ENCODE data around the gene RMRP.
"Not testable (repeated sequence)": the region's sequence is repeated elsewhere in the genome, so short reads cannot be mapped to it uniquely, and the experiment has no call there.

RMRP gene

DNA sequence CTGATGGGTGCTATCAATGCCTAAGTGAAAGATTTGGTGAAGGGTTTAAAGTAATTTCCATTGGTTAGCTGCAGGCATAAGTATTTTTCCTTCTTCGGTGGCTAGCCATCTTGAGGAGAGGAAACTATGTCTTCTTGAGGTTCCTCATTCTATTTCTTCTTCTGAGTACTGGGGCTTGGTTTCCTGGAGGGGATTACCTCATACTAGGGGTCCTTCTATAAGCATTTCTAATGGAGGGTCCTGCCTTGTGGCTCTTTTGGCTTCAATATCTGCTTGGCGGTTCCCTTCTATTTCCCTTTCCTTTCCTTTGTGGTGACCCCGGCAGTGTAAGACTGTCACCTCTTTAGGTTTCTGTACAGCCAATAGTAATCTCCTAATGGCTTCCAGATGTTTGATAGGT lies 16.3 kb downstream of the RMRP start:
- not testable (repeated sequence) for DNase-seq (ENCODE audit: low spot score)

DNA sequence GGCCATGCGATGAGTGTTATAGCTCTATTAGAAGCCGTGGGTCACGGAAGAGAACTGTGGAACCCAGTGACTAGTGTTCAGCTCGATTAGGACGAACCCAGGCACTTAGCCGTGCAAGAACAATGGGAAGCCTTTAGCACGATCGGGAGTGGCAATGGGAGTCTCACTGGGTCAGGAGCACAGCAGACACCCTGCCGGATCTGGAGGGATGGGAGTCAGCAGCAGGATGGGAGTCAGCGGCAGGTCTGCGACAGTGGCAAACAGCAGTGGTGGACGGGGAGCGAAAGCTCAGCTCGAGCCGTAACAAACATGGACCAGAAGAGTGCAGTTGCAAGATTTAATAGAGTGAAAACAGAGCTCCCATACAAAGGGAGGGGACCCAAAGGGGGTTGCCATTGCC lies 17.4 kb downstream of the RMRP start:
- DNase-seq (ENCODE audit: low spot score): not testable (repeated sequence)

DNA sequence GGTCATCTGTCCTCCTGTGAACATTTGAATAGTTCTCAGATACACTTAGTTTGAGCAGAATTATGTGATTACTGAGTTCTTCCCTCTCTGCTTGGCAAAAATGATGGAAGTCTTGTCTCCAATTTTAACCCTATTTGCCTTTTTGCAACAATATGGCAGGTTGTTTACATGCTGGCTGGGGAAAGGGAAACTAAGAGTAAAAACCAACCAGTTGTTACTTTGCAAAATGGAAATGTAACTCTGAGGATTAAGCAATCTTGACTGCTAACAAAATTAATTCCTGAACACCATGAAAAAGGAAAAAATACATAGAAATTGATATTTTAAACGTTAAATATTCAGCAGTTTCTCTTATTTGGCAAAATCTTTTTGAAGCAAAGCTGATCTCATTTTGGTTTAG lies 18.2 kb downstream of the RMRP start:
- DNase-seq (ENCODE audit: low spot score): no peak

DNA sequence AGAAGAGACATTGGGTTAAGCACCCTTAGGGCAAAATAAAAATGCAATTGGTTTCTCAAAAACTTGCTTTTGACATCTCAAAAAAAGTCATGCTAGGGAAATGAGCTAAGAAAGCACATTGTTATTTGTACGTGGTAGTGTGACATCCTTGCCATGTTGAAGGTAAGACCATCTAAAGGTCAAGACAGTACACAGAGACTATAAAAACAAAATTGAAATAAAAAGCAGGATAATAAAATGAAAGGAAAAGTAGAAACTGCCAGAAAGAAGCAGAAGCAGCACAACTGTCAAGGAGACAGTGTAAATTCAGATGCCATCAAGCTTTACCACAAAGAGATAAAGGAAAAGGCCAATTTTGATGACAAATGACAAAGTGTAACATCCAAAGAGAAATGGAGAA lies 18.6 kb downstream of the RMRP start:
- not testable (repeated sequence) for DNase-seq (ENCODE audit: low spot score)

GRCh38 chr9:35638751-35639150 lies 19.1 kb downstream of the RMRP start:
- DNase-seq (ENCODE audit: low spot score): not testable (repeated sequence)

DNA sequence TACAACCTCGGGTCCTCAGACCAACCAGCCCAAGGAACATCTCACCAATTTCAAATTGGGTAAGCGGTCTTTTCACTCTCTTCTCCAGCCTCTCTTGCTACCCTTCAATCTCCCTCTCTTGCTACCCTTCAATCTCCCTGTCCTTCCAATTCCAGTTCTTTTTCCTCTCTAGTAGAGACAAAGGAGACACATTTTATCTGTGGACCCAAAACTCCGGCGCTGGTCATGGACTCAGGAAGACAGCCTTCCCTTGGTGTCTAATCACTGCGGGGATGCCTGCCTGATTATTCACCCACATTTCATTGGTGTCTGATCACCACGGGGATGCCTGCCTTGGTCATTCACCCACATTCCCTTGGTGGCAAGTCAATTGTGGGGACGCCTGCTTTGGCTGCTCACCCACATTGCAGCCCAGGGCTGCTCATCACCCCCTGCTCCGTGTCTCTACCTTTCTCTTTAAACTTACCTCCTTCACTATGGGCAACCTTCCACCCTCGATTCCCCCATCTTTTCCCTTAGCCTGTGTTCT lies 20.3 kb downstream of the RMRP start:
- DNase-seq (ENCODE audit: low spot score): not testable (repeated sequence)

GRCh38 chr9:35636877-35637246 lies 21.0 kb downstream of the RMRP start:
- not testable (repeated sequence) for DNase-seq (ENCODE audit: low spot score)

- DNase-seq (ENCODE audit: low spot score): no peak
These were observed 21.5 kb downstream of the RMRP start for GRCh38 chr9:35636135-35636876.

GRCh38 chr9:35635730-35636129 lies 22.1 kb downstream of the RMRP start:
- no peak for DNase-seq (ENCODE audit: low spot score)

GRCh38 chr9:35629597-35629996 lies 28.2 kb downstream of the RMRP start:
- DNase-seq (ENCODE audit: low spot score): no peak

DNA sequence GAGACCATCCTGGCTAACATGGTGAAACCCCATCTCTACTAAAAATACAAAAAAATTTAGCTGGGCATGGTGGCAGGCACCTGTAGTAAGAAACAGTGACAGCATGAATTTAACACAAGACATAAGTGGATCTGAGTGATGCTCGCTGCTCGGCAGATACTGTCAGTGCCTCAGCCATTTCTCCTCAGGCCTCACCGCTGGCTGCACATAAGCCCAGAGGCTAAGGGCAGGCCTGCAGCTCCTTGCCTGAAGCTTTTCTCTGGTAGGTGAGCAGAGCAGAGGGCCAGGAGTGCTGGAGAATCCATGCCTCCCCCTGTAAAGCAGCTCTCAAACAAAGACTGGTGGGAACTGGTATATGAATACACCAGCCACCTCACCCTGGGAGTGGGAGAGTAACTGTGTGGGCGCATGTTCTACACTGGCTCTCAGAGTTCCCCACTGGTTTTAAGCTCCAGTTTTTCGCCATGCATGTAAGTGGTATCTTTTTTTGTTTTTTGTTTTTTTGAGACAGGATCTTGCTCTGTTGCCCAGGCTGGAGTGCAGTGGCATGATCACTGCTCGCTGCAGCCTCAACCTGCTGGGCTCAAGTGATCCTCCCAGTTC lies 29.3 kb downstream of the RMRP start:
- no peak for DNase-seq (ENCODE audit: low spot score)

DNA sequence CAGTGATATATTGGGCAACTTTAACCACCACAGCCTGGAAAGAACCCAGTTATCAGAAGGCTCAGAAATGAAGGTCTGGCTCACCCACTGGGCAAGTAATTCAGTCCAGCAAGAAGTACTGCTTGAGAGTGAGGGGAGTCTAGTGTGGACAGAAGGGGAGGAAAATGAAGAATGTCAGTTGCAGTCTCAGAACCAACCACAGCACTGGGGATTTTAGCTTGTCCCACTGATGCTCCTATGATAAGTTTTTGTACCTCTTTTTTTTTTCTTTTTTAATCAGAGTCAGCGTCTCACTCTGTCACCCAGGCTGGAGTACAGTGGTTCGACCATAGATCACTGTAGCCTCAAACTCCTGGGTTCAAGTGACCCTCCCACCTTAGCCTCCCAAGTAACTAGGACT lies 30.2 kb downstream of the RMRP start:
- DNase-seq (ENCODE audit: low spot score): no peak

GRCh38 chr9:35619800-35620158 lies 38.0 kb downstream of the RMRP start:
- no peak for DNase-seq (ENCODE audit: low spot score)

DNA sequence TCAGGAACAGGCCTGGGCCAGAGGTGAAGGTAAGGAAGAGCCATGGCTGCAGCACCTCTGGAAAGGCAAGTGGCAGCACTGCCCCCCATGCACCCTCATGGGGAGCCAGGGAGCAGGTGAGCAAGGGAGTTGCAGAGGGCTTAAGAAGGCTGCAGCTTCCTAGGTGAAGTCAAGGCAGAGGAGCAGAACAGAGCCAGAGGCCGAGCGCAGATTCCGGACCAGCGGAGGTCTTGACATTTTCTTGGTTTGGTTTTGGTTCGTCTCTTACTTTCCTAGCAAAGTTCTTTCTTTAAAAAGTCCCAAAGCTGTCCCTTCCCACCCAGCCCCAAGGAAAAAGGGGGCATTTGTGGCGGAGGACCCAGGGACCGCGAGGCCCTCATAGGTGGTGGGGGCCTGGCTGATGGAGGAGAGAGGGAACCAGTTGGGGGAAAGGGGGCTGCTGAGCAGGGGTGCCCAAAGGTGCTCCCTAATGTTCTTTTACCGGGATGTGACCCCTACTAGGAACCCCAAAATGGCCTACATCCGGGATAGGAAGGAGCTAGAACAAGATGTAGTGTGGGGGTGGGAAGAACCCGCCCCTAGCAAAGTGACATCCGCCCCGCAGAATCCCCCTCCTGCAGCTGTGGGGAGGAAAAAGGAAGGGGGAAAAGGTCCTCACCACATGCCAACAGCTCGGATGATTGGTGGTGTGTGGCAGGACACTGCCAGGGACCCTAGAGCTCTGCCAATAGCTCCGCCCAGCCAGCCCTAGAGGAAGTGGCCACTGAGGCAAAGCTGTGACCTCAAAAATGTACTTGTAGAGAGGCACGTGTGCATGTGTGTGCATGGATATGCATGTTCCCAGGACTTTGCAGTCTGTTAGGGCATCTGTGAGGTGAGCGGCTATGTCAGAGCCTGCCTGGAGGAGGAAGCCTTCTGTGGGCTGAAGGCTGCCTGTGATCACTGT lies 38.7 kb downstream of the RMRP start:
- no peak for DNase-seq (ENCODE audit: low spot score)

GRCh38 chr9:35618325-35618727 lies 39.5 kb downstream of the RMRP start, which contains the start of gene CD72:
Gene CD72, minus strand, starts transcription at chr9:35618413. Its CDS starts 110 bp downstream, at chr9:35618303.
- DNase-seq (ENCODE audit: low spot score): no peak

DNA sequence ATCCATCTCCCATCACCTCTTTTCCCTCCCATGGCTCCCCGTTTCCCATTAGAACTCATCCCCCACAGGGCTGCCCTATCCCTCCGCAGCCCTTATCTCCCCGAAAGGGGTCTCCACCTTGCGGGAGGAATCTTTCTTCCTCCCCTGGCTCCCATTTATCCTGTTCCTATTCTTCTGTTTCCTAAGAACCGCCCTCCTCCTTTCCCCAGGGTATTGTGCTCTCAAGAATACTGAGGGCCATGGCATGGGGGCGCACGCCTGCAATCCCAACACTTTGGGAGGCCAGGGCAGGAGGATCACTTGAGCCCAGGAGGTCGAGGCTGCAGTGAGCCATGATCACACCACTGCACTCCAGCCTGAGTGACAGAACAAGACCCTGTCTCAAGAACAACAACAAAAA lies 40.3 kb downstream of the RMRP start:
- DNase-seq (ENCODE audit: low spot score): no peak

- DNase-seq (ENCODE audit: low spot score): peak; percentile 77
These were observed 40.9 kb downstream of the RMRP start for GRCh38 chr9:35616681-35617459.

DNA sequence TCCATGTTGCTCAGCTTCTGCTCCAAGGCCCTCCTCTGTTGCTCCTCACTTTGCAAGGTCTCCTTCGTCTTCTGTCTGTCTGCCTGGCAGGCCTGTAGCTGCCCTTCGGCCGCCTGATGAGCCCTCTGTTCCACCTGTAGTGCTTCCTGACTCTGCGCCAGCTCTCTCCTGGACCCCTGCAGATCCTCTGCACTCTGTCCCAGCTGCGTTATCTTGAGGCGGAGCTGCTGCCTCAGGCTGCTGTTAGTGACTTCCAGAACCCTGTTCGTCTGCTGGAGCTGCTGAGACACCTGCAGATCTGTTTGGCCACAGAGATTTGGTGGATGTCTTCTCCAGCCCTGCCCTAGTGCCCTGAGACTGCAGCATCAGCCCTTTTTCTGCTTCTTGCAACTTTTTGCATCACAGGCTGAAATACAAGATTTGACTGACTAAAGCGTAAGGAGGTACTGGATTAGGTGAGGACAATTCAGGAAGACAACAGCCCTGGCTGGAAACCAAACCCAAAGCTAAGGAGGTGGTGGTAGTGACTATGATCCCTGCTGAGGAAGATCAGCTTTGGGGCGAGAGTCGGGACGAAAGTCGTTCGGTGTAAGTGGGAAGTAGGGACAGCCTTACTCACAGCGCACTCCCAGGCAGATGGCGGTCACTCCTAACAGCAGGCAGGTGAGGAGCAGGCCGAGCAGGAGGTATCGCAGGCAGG lies 41.7 kb downstream of the RMRP start:
- no peak for DNase-seq (ENCODE audit: low spot score)

DNA sequence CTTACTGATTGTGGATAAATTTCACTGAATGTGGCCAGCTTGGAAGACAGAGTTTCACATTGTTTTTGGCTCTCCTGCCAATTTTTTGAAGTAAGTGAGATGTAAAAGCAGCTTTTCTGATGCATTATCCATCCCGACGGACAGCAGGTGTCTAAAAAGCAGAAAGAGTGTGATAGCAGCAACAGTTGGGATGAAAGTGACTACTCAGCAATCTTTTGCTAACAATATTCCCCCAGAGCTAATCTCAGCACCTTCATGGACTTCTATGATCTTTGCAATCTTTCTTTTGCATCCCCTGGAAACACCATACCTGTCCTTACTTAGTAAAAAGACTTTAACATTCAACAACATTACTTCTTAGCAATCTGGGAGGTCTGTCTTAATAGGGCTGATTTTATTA lies 45.0 kb downstream of the RMRP start:
- no peak for DNase-seq (ENCODE audit: low spot score)

GRCh38 chr9:35612066-35612465 lies 45.8 kb downstream of the RMRP start:
- not testable (repeated sequence) for DNase-seq (ENCODE audit: low spot score)

GRCh38 chr9:35611230-35611797 lies 46.5 kb downstream of the RMRP start:
- peak; percentile 71 for DNase-seq (ENCODE audit: low spot score)

Data from GM03348 (cell line).